PC-3 (cell line): ENCODE data around the gene TMEM233. TPM values are rescaled to one million over a fixed set of nuclear protein-coding genes. Genes with fewer than 3 reads are reported as not detected.

Source experiments
- ATAC-seq: fragments of 200-7000 bp; cut with Tn5 transposase; 2 replicates; pipeline ENCODE4 v1.9.1; 2020; ENCODE audit warnings: mild to moderate bottlenecking, moderate library complexity
- BruUV-seq: library from RNA; stranded (reverse); fragments of 400-500 nt; replicated peaks from 2 replicates; lab custom pipeline; 2021; lab: Mats Ljungman, UMichigan
- CTCF ChIA-PET: fragments of 300-600 bp; sonication (Branson Sonifier 250); formaldehyde crosslinking; loops from one replicate; lab custom pipeline; 2022; ENCODE audit warnings: antibody characterized with exemption; lab: Charles Lee
- POLR2A ChIA-PET: fragments of 300-600 bp; sonication (Branson Sonifier 250); formaldehyde crosslinking; loops from one replicate; lab custom pipeline; 2022; ENCODE audit warnings: antibody characterized with exemption; ENCODE audit not compliant: unreplicated experiment; lab: Charles Lee
- DNase-seq: peaks from one replicate; pipeline ENCODE4 v3.0.0-alpha.2; 2015
- H2AFZ ChIP-seq: fragments of 300-600 bp; sonication (generic); 2 replicates; pipeline ENCODE4 v1.6.0; 2016; ENCODE audit warnings: antibody characterized with exemption, low read length
- H3F3A ChIP-seq: fragments of 300-600 bp; sonication (generic); one replicate; pipeline ENCODE4 v1.6.0; 2017; ENCODE audit warnings: antibody characterized with exemption, low read length, control low read depth, mild to moderate bottlenecking; ENCODE audit not compliant: unreplicated experiment
- H3K27ac ChIP-seq: fragments of 300-600 bp; sonication (generic); 2 replicates; pipeline ENCODE4 v1.5.1; 2016; ENCODE audit warnings: mild to moderate bottlenecking, low read length
- H3K27me3 ChIP-seq: fragments of 300-600 bp; sonication (generic); 2 replicates; pipeline ENCODE4 v1.6.1; 2016; ENCODE audit warnings: low read length, mixed read lengths
- H3K36me3 ChIP-seq: fragments of 300-600 bp; sonication (generic); 2 replicates; pipeline ENCODE4 v1.6.1; 2016; ENCODE audit warnings: low read depth, mixed run types, low read length, mixed read lengths
- H3K4me1 ChIP-seq: fragments of 300-600 bp; sonication (generic); 2 replicates; pipeline ENCODE4 v1.5.1; 2016; ENCODE audit warnings: low read length; ENCODE audit not compliant: insufficient read depth
- H3K4me2 ChIP-seq: fragments of 300-600 bp; sonication (generic); 2 replicates; pipeline ENCODE4 v1.6.0; 2016; ENCODE audit warnings: low read length
- H3K4me3 ChIP-seq: fragments of 300-600 bp; sonication (generic); 2 replicates; pipeline ENCODE4 v1.5.1; 2016; ENCODE audit warnings: mild to moderate bottlenecking, low read length, mixed read lengths
- H3K79me2 ChIP-seq: fragments of 300-600 bp; sonication (generic); 2 replicates; pipeline ENCODE4 v1.6.1; 2017; ENCODE audit warnings: low read length, mixed read lengths
- H3K9ac ChIP-seq: fragments of 300-600 bp; sonication (generic); 2 replicates; pipeline ENCODE4 v1.6.0; 2016; ENCODE audit warnings: mild to moderate bottlenecking, low read length
- H3K9me2 ChIP-seq: fragments of 300-600 bp; sonication (generic); replicated peaks from 2 replicates; pipeline ENCODE4 v1.6.1; 2016; ENCODE audit warnings: mixed run types, low read length, mixed read lengths
- H3K9me3 ChIP-seq: fragments of 300-600 bp; sonication (generic); 2 replicates; pipeline ENCODE4 v1.6.1; 2016; ENCODE audit warnings: low read length, mixed read lengths
- H4K20me1 ChIP-seq: fragments of 300-600 bp; sonication (generic); 2 replicates; pipeline ENCODE4 v1.6.1; 2016; ENCODE audit warnings: low read length, mixed read lengths
- EZH2 ChIP-seq: fragments of 300-600 bp; sonication (generic); IDR thresholded peaks from one replicate; pipeline ENCODE4 v1.6.1; 2017; ENCODE audit warnings: antibody characterized with exemption, mild to moderate bottlenecking, low read length; ENCODE audit not compliant: unreplicated experiment
- EZH2phosphoT487 ChIP-seq: fragments of 300-600 bp; sonication (generic); IDR thresholded peaks from 2 replicates; pipeline ENCODE4 v1.6.1; 2018; ENCODE audit warnings: mild to moderate bottlenecking, antibody characterized with exemption, low read length, borderline replicate concordance
- intact Hi-C: fragments of 100-400 bp; cut with micrococcal nuclease; formaldehyde crosslinking; loops from 2 replicates; pipeline ENCODE4 v1.9.0; 2023
- total RNA-seq: library from RNA; depleted of rRNA; stranded (reverse); fragments of >200 nt; gene quantifications from 2 replicates; pipeline ENCODE4 v1.2.3, GENCODE V29; 2014
- TF ChIP-seq, protein P1 (sequence below): fragments of 300-600 bp; sonication (generic); conservative IDR thresholded peaks from 2 replicates; pipeline ENCODE4 v1.5.1; 2017; ENCODE audit warnings: antibody characterized with exemption, low read depth, mild to moderate bottlenecking, low read length

Gene TMEM233
- total RNA-seq, 1 experiment from 2014 or later = not detected

DNA sequence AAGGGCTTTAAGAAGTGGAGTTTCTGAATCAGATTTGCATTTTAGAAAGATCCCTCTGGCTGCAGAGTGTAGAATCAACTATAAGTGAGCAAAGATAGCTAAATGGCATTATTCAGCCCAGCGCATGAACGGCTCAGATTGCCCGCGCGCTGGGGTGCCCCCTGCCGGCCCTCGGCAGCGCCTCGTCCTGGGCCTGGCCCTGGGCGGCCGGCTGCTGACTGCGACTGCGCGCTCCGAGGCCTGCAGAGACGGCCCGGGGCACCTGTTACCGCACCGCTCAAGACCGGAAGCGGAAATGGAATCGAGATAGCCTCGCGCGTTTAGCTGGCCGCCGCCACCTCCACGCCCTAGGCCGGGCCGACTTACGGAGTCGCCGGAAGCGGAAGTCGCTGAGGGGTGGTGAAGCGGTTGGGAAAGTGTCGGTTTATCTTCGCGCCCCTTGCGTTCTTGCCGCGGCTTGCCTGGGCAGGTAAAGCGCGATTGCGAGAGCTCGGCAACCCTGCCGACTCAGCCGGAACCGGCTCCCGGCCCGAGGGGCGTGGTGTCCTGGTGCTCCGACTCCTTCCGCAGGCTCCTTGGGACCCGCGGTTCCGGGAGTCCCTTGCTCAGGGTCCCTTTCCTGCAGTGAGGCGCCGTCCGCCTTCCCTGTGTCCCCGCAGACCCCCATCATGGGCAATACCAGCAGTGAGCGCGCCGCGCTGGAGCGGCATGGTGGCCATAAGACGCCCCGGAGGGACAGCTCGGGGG, 74.2 kb downstream of the TMEM233 start, which contains the start of gene PRKAB1:
Gene PRKAB1, plus strand, starts transcription at position 557 of the 747 bp plus-strand sequence. Its CDS starts 112 bp downstream, at position 669.
- no peaks in the 10 kb centered on the region for H3F3A ChIP-seq
- H3K4me1 ChIP-seq = peaks cover 22% of the 10 kb centered on the region
- H2AFZ ChIP-seq = peak within 1 kb of the TSS; percentile 84
- H3K79me2 ChIP-seq = peaks cover 39% of the 10 kb centered on the region
- H3K9me2 ChIP-seq = no peaks in the 10 kb centered on the region
- peak within 1 kb of the TSS; percentile 84 for H3K4me2 ChIP-seq
- peaks cover 14% of the 10 kb centered on the region; the same call in 1 of the 2 replicates for H3K36me3 ChIP-seq
- DNase-seq = peak; percentile 99
- H3K27ac ChIP-seq = peak within 1 kb of the TSS; percentile 82
- ATAC-seq = peak; percentile 95
- H3K9ac ChIP-seq = peak within 1 kb of the TSS; percentile 96
- TF ChIP-seq EZH2 = no peak
- TF ChIP-seq, protein P1, sequence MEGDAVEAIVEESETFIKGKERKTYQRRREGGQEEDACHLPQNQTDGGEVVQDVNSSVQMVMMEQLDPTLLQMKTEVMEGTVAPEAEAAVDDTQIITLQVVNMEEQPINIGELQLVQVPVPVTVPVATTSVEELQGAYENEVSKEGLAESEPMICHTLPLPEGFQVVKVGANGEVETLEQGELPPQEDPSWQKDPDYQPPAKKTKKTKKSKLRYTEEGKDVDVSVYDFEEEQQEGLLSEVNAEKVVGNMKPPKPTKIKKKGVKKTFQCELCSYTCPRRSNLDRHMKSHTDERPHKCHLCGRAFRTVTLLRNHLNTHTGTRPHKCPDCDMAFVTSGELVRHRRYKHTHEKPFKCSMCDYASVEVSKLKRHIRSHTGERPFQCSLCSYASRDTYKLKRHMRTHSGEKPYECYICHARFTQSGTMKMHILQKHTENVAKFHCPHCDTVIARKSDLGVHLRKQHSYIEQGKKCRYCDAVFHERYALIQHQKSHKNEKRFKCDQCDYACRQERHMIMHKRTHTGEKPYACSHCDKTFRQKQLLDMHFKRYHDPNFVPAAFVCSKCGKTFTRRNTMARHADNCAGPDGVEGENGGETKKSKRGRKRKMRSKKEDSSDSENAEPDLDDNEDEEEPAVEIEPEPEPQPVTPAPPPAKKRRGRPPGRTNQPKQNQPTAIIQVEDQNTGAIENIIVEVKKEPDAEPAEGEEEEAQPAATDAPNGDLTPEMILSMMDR = peak; percentile 97
- intact Hi-C loops = loop anchor here (1.0 kb wide), 1 partner anchor 8 kb away; no protein-coding TSS in a partner anchor
- no peaks in the 10 kb centered on the region for H3K27me3 ChIP-seq
- CTCF ChIA-PET = interaction anchor here (0.5 to 1.4 kb wide), 10 partner anchors 10 to 223 kb away, joined by 3 to 11 read pairs (median 5); no protein-coding TSS in a partner anchor
- peak within 1 kb of the TSS; percentile 92 for H3K4me3 ChIP-seq
- BruUV-seq = TSS peak; percentile 77
- H3K9me3 ChIP-seq = no peaks in the 10 kb centered on the region
- H4K20me1 ChIP-seq = no peaks in the 10 kb centered on the region
- POLR2A ChIA-PET = interaction anchor here (0.5 to 0.6 kb wide), 2 partner anchors 105 to 707 kb away, joined by 3 to 4 read pairs; no protein-coding TSS in a partner anchor

DNA sequence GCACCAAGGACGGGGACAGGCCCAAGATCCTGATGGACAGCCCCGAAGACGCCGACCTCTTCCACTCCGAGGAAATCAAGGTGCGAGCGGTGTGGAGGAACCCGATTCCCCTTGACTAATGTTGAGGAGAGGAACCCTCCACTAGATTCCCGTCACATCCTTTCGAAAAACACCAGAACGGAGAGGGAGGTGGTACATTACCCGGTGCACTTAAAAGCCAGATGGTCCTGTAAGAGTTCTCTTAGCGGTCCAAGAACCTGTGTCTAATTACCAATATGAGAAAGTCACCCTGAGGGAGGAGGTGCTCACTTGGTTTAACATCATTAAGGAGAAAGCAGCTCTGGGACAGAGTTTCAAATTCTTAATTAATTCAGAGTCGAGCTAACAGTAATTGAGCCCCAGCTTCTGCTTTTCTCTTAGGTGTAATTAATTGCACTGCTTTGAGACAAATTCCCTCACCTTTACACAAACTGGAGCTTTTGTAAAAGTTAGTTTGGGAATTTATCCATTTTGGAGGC, 74.8 kb downstream of the TMEM233 start:
- Histone ChIP-seq H3K36me3 (peaks cover 17% of the 10 kb centered on the region; the same call in 1 of the 2 replicates), H3K4me1 (peaks cover 27% of the 10 kb centered on the region), H2AFZ (peak overlapping the region; percentile 84), H3F3A (no peaks in the 10 kb centered on the region), H3K9me2 (no peaks in the 10 kb centered on the region), H3K4me3 (peak overlapping the region; percentile 92), H3K27me3 (no peaks in the 10 kb centered on the region), H3K9ac (peak overlapping the region; percentile 96), H4K20me1 (no peaks in the 10 kb centered on the region), H3K9me3 (no peaks in the 10 kb centered on the region), H3K27ac (peak overlapping the region; percentile 82), H3K79me2 (peaks cover 39% of the 10 kb centered on the region), H3K4me2 (peak overlapping the region; percentile 84)
- no TSS peak for BruUV-seq
- DNase-seq (peak; percentile 20), ATAC-seq (no peak)
- intact Hi-C loops = no loop called here
- ChIA-PET POLR2A (interaction anchor here (0.6 kb wide), 1 partner anchor 706 kb away, joined by 4 read pairs; no protein-coding TSS in a partner anchor), CTCF (interaction anchor here (0.6 to 1.4 kb wide), 6 partner anchors 10 to 223 kb away, joined by 3 to 11 read pairs (median 7); no protein-coding TSS in a partner anchor)
- TF ChIP-seq EZH2phosphoT487 (no peak), EZH2 (no peak)
- TF ChIP-seq, protein P1 = no peak
